Mesenchymal stem cell (in vitro differentiated cells and primary cell): ENCODE results near the gene GGN.
"Not testable (repeated sequence)": the region's sequence is repeated elsewhere in the genome, so short reads cannot be mapped to it uniquely, and the experiment has no call there.

Experiments used
- DNase-seq: peaks from one replicate; pipeline ENCODE4 v3.0.0-alpha.2; 2013
- H2AFZ ChIP-seq: one replicate; pipeline ENCODE4 v1.6.1; 2013; ENCODE audit warnings: low read depth, mild to moderate bottlenecking, control low read depth, inconsistent platforms, low read length, moderate library complexity
- H2AK5ac ChIP-seq: 2 replicates; pipeline ENCODE4 v1.6.1; 2013; ENCODE audit warnings: low read length, moderate library complexity, mild to moderate bottlenecking, inconsistent platforms; ENCODE audit not compliant: severe bottlenecking
- H2BK120ac ChIP-seq: one replicate; pipeline ENCODE4 v1.6.1; 2013; ENCODE audit warnings: low read depth, mild to moderate bottlenecking, inconsistent platforms, low read length, moderate library complexity
- H2BK12ac ChIP-seq, 2 experiments: one replicate each; pipeline ENCODE4 v1.6.1; 2013; ENCODE audit warnings: inconsistent platforms in 2 of 2, low read length in 2 of 2, mild to moderate bottlenecking in 2 of 2, moderate library complexity in 2 of 2, control low read depth in 1 of 2
- H2BK15ac ChIP-seq: one replicate; pipeline ENCODE4 v1.6.1; 2013; ENCODE audit warnings: mild to moderate bottlenecking, low read depth, inconsistent platforms; ENCODE audit not compliant: poor library complexity, severe bottlenecking
- H2BK5ac ChIP-seq: 2 replicates; pipeline ENCODE4 v1.6.1; 2013; ENCODE audit warnings: low read depth, mild to moderate bottlenecking, low read length, control low read depth, inconsistent platforms; ENCODE audit not compliant: poor library complexity, severe bottlenecking
- H3K14ac ChIP-seq, 2 experiments: one replicate each; pipeline ENCODE4 v1.6.1; 2013; ENCODE audit warnings: inconsistent platforms in 2 of 2, low read length in 2 of 2, control low read depth in 1 of 2, mild to moderate bottlenecking in 1 of 2, moderate library complexity in 1 of 2
- H3K18ac ChIP-seq, 2 experiments: one replicate each; pipeline ENCODE4 v1.6.1; 2013; ENCODE audit warnings: inconsistent platforms in 2 of 2, low read length in 2 of 2, control low read depth in 1 of 2, low read depth in 1 of 2, mild to moderate bottlenecking in 1 of 2
- H3K23ac ChIP-seq, 2 experiments: one replicate each; pipeline ENCODE4 v1.6.1; 2013; ENCODE audit warnings: inconsistent platforms in 2 of 2, low read length in 2 of 2, mild to moderate bottlenecking in 2 of 2, moderate library complexity in 2 of 2, control low read depth in 1 of 2
- H3K27ac ChIP-seq: 2 replicates; pipeline ENCODE4 v1.5.1; 2013; ENCODE audit warnings: mild to moderate bottlenecking, moderate library complexity, low read length, control low read depth, inconsistent platforms; ENCODE audit not compliant: poor library complexity, severe bottlenecking
- H3K27me3 ChIP-seq, 2 experiments: 2 replicates each; pipeline versions ENCODE4 v1.6.1 to v1.7.0; 2013; ENCODE audit warnings: low read length in 2 of 2, mild to moderate bottlenecking in 2 of 2, moderate library complexity in 2 of 2, control low read depth in 1 of 2, inconsistent platforms in 1 of 2; ENCODE audit not compliant: control insufficient read depth in 1 of 2, insufficient read depth in 1 of 2
- H3K36me3 ChIP-seq, 2 experiments: 2 replicates each; pipeline versions ENCODE4 v1.6.1 to v1.7.0; 2013; ENCODE audit warnings: low read length in 2 of 2, control low read depth in 1 of 2, inconsistent platforms in 1 of 2, low read depth in 1 of 2, mild to moderate bottlenecking in 1 of 2; ENCODE audit not compliant: insufficient read depth in 2 of 2, control insufficient read depth in 1 of 2
- H3K4ac ChIP-seq, 2 experiments: one replicate each; pipeline ENCODE4 v1.6.1; 2013; ENCODE audit warnings: inconsistent platforms in 2 of 2, low read length in 2 of 2, mild to moderate bottlenecking in 2 of 2, moderate library complexity in 2 of 2, control low read depth in 1 of 2, low read depth in 1 of 2
- H3K4me1 ChIP-seq: 2 replicates; pipeline ENCODE4 v1.6.1; 2013; ENCODE audit warnings: low read depth, low read length, control low read depth; ENCODE audit not compliant: control insufficient read depth, insufficient read depth
- H3K4me2 ChIP-seq: 2 replicates; pipeline ENCODE4 v1.6.1; 2013; ENCODE audit warnings: low read length, mild to moderate bottlenecking, inconsistent platforms; ENCODE audit not compliant: poor library complexity, severe bottlenecking
- H3K4me3 ChIP-seq, 2 experiments: 2 replicates each; pipeline versions ENCODE4 v1.5.1 to v1.7.0; 2013; ENCODE audit warnings: low read length in 2 of 2, mild to moderate bottlenecking in 2 of 2, control low read depth in 1 of 2, low read depth in 1 of 2; ENCODE audit not compliant: insufficient read depth in 1 of 2
- H3K79me1 ChIP-seq: replicated peaks from 2 replicates; pipeline ENCODE4 v1.6.1; 2013; ENCODE audit warnings: mild to moderate bottlenecking, control low read depth, low read length, inconsistent platforms; ENCODE audit not compliant: poor library complexity, severe bottlenecking
- H3K9ac ChIP-seq: 2 replicates; pipeline ENCODE4 v1.7.0; 2013; ENCODE audit warnings: mild to moderate bottlenecking, low read length, moderate library complexity
- H3K9me3 ChIP-seq: 2 replicates; pipeline ENCODE4 v1.7.0; 2013; ENCODE audit warnings: mild to moderate bottlenecking, low read length; ENCODE audit not compliant: control insufficient read depth
- H4K8ac ChIP-seq: one replicate; pipeline ENCODE4 v1.6.1; 2013; ENCODE audit warnings: inconsistent platforms, mild to moderate bottlenecking, low read length, moderate library complexity
- H4K91ac ChIP-seq: one replicate; pipeline ENCODE4 v1.6.1; 2013; ENCODE audit warnings: mild to moderate bottlenecking, low read length, inconsistent platforms
- WGBS: methylation state at CpG from one replicate; pipeline ENCODE4 v1.1.7; 2013; ENCODE audit warnings: mixed read lengths; 5-methylcytosine and 5-hydroxymethylcytosine counted together

GGN gene

GRCh38 chr19:38430931-38431330, 43.1 kb upstream of the GGN start:
- no peaks in the 10 kb centered on the region for H3K4me1 ChIP-seq
- DNase-seq = no peak
- no peak overlapping the region for H4K8ac ChIP-seq
- H2BK5ac ChIP-seq = no peak overlapping the region
- no peak overlapping the region for H3K27ac ChIP-seq
- no peak overlapping the region for H3K18ac ChIP-seq
- H3K4ac ChIP-seq = no peak overlapping the region
- H4K91ac ChIP-seq = no peak overlapping the region
- no peak overlapping the region for H3K9ac ChIP-seq
- H3K23ac ChIP-seq = no peak overlapping the region
- H3K4me2 ChIP-seq = no peak overlapping the region
- H3K4me3 ChIP-seq = no peak overlapping the region
- H3K36me3 ChIP-seq = no peaks in the 10 kb centered on the region
- no peak overlapping the region for H3K14ac ChIP-seq
- no peak overlapping the region for H2AK5ac ChIP-seq
- no peak overlapping the region for H2BK15ac ChIP-seq
- no peaks in the 10 kb centered on the region for H3K9me3 ChIP-seq
- WGBS = 100% methylated on average over 3 of the region's 7 CpGs
- no peak overlapping the region for H2AFZ ChIP-seq
- H3K27me3 ChIP-seq = peaks cover 27 to 61% of the 10 kb centered on the region in 2 experiments
- H2BK120ac ChIP-seq = no peak overlapping the region
- no peaks in the 10 kb centered on the region for H3K79me1 ChIP-seq
- no peak overlapping the region for H2BK12ac ChIP-seq

GRCh38 chr19:38429811-38430156, 42.0 kb upstream of the GGN start:
- H3K14ac ChIP-seq = no peak overlapping the region
- H3K18ac ChIP-seq = no peak overlapping the region
- no peak overlapping the region for H3K23ac ChIP-seq
- no peak overlapping the region for H3K4ac ChIP-seq
- no peaks in the 10 kb centered on the region for H3K9me3 ChIP-seq
- H2BK5ac ChIP-seq = no peak overlapping the region
- H3K4me1 ChIP-seq = no peaks in the 10 kb centered on the region
- H2BK120ac ChIP-seq = no peak overlapping the region
- no peak overlapping the region for H2AFZ ChIP-seq
- H3K27ac ChIP-seq = no peak overlapping the region
- no peak overlapping the region for H2BK15ac ChIP-seq
- no peak overlapping the region for H3K4me2 ChIP-seq
- H3K4me3 ChIP-seq = no peak overlapping the region
- no peak overlapping the region for H4K8ac ChIP-seq
- DNase-seq = no peak
- H4K91ac ChIP-seq = no peak overlapping the region
- H3K36me3 ChIP-seq = no peaks in the 10 kb centered on the region
- no peak overlapping the region for H2AK5ac ChIP-seq
- WGBS = 86% methylated on average over 1 of the region's 2 CpGs
- no peaks in the 10 kb centered on the region for H3K79me1 ChIP-seq
- H2BK12ac ChIP-seq = no peak overlapping the region
- peaks cover 32 to 66% of the 10 kb centered on the region in 2 experiments for H3K27me3 ChIP-seq
- no peak overlapping the region for H3K9ac ChIP-seq

GRCh38 chr19:38429055-38429810, 41.4 kb upstream of the GGN start:
- Histone ChIP-seq H3K27ac (no peak overlapping the region), H3K4me3 (no peak overlapping the region), H3K9me3 (no peaks in the 10 kb centered on the region), H2BK5ac (no peak overlapping the region), H2AFZ (no peak overlapping the region), H3K14ac (no peak overlapping the region), H3K23ac (no peak overlapping the region), H2AK5ac (no peak overlapping the region), H3K27me3 (peaks cover 26 to 66% of the 10 kb centered on the region in 2 experiments), H3K18ac (no peak overlapping the region), H3K4ac (no peak overlapping the region), H3K36me3 (no peaks in the 10 kb centered on the region), H3K79me1 (no peaks in the 10 kb centered on the region), H4K91ac (no peak overlapping the region), H2BK15ac (no peak overlapping the region), H3K9ac (no peak overlapping the region), H4K8ac (no peak overlapping the region), H3K4me1 (no peaks in the 10 kb centered on the region), H3K4me2 (no peak overlapping the region), H2BK12ac (no peak overlapping the region), H2BK120ac (no peak overlapping the region)
- no peak for DNase-seq
- 83% methylated on average over 12 of the region's 14 CpGs for WGBS

- H4K8ac ChIP-seq, H3K14ac ChIP-seq: not testable (repeated sequence)
- 87% methylated on average over 14 of the region's 17 CpGs for WGBS
Measured at GRCh38 chr19:38427035-38427677, 39.3 kb upstream of the GGN start.

More at GRCh38 chr19:38427035-38427677, 39.3 kb upstream of the GGN start:
- H3K27me3 ChIP-seq = peaks cover 14 to 65% of the 10 kb centered on the region in 2 experiments
- not testable (repeated sequence) for H3K9me3 ChIP-seq, H2AFZ ChIP-seq, H2BK12ac ChIP-seq, H3K36me3 ChIP-seq, H3K4me2 ChIP-seq, H2AK5ac ChIP-seq, H3K4me3 ChIP-seq, H3K9ac ChIP-seq, H2BK120ac ChIP-seq, H2BK5ac ChIP-seq, H3K18ac ChIP-seq, DNase-seq, H3K79me1 ChIP-seq, H3K27ac ChIP-seq, H3K4ac ChIP-seq, H2BK15ac ChIP-seq, H3K4me1 ChIP-seq, H4K91ac ChIP-seq, H3K23ac ChIP-seq
